ENCODE data around the gene LYST. TPM values are rescaled to one million over a fixed set of nuclear protein-coding genes. Genes with fewer than 3 reads are reported as not detected.

LYST gene
- total RNA-seq, 1 donor from 2014 or later = 16.4 TPM

DNA sequence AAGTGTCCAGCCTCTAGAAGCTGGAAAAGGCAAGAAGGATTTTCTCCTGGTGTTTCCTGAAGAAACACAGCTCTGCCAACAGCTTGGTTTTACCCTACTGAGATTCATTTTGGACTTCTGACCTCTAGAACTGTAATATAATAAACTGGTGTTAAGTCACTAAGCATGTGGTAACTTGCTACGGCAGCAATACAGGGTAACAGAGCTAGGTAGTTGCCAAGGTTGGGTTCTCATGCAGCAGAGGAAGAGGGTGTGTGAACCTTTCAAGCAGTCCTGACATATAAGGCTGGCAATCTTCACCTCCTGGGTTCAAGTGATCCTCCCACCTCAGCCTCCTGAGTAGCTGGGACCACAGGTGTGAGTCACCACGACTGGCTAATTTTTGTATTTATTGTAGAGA lies 253.1 kb downstream of the LYST start:
- TF ChIP-seq, protein P1, sequence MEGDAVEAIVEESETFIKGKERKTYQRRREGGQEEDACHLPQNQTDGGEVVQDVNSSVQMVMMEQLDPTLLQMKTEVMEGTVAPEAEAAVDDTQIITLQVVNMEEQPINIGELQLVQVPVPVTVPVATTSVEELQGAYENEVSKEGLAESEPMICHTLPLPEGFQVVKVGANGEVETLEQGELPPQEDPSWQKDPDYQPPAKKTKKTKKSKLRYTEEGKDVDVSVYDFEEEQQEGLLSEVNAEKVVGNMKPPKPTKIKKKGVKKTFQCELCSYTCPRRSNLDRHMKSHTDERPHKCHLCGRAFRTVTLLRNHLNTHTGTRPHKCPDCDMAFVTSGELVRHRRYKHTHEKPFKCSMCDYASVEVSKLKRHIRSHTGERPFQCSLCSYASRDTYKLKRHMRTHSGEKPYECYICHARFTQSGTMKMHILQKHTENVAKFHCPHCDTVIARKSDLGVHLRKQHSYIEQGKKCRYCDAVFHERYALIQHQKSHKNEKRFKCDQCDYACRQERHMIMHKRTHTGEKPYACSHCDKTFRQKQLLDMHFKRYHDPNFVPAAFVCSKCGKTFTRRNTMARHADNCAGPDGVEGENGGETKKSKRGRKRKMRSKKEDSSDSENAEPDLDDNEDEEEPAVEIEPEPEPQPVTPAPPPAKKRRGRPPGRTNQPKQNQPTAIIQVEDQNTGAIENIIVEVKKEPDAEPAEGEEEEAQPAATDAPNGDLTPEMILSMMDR (IDR thresholded peaks at IDR 0.05) = no peak
- H3K9me3 Mint-ChIP-seq (ENCODE audit: low read depth) = no peaks in the 10 kb centered on the region
- H3K36me3 Mint-ChIP-seq (ENCODE audit: low read depth) = no peaks in the 10 kb centered on the region
- peaks cover 14% of the 10 kb centered on the region for H3K4me1 Mint-ChIP-seq (ENCODE audit: low read depth)
- H3K27me3 Mint-ChIP-seq (ENCODE audit: low read depth) = no peaks in the 10 kb centered on the region
- H3K4me3 Mint-ChIP-seq (ENCODE audit: unreplicated experiment) = no peak overlapping the region
- DNase-seq (ENCODE audit: low spot score) = no peak
- no peak overlapping the region for H3K27ac Mint-ChIP-seq (ENCODE audit: unreplicated experiment)

DNA sequence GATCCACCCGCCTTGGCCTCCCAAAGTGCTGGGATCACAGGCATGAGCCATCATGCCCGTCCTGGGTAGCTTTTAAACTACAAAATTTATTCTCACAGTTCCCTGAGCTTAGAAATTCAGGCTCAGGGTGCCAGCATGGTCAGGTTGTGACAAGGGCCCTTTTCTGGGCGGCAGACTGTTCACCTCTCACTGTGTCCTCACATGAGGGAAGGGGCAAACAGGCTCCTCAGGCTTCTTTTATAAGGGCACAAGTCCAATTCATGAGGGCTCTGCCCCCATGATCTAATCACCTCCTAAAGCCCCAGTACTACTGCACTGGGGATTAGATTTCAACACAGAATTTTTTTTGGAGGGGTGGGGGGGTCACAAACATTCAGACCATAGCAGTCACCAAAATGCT lies 253.9 kb downstream of the LYST start:
- Mint-ChIP-seq H3K36me3 (ENCODE audit: low read depth) (no peaks in the 10 kb centered on the region), H3K27me3 (ENCODE audit: low read depth) (no peaks in the 10 kb centered on the region), H3K4me1 (ENCODE audit: low read depth) (peaks cover 8% of the 10 kb centered on the region), H3K27ac (ENCODE audit: unreplicated experiment) (no peak overlapping the region), H3K9me3 (ENCODE audit: low read depth) (no peaks in the 10 kb centered on the region), H3K4me3 (ENCODE audit: unreplicated experiment) (no peak overlapping the region)
- no peak for DNase-seq (ENCODE audit: low spot score)
- TF ChIP-seq, protein P1 (IDR thresholded peaks at IDR 0.05) = no peak

Small RNA genes within 50 kb of the gene (microRNA-seq; reads per million reads assigned to microRNA genes)
- not detected for gene MIR1537 (ENCODE audit: borderline number of aligned reads)

Other genes with a start within 250 kb of the LYST start
- 0.19 to 0.60 TPM (median 0.38 TPM) in 3 replicates for gene GNG4, start 217.1 kb downstream of the LYST start, total RNA-seq
- 73.0 to 102 TPM (median 99.1 TPM) in 3 replicates for gene NID1, start 198.2 kb upstream of the LYST start, total RNA-seq